Measurements from ENCODE around the gene TSPAN9.

The TSPAN9 gene

GRCh38 chr12:3136641-3137267, 59.6 kb downstream of the TSPAN9 start:
- H3K9ac ChIP-seq (ENCODE audit: low read depth, low read length): no peak overlapping the region

GRCh38 chr12:3137268-3137781, 60.1 kb downstream of the TSPAN9 start:
- no peak overlapping the region for H3K9ac ChIP-seq (ENCODE audit: low read depth, low read length)
- H3K9me3 ChIP-seq (ENCODE audit: control insufficient read depth, insufficient read depth, low read length): no peaks in the 10 kb centered on the region
- no peaks in the 10 kb centered on the region for H3K36me3 ChIP-seq (ENCODE audit: insufficient read depth, low read length)
- H3K4me1 ChIP-seq (ENCODE audit: insufficient read depth, low read length): peaks cover 23% of the 10 kb centered on the region; the same call in 1 of the 2 replicates

More at GRCh38 chr12:3136641-3137267, 59.6 kb downstream of the TSPAN9 start:
- Histone ChIP-seq H3K36me3 (ENCODE audit: insufficient read depth, low read length) (no peaks in the 10 kb centered on the region), H3K9me3 (ENCODE audit: control insufficient read depth, insufficient read depth, low read length) (no peaks in the 10 kb centered on the region), H3K4me1 (ENCODE audit: insufficient read depth, low read length) (peaks cover 23% of the 10 kb centered on the region; the same call in 1 of the 2 replicates)

GRCh38 chr12:3137814-3138445, 60.8 kb downstream of the TSPAN9 start:
- H3K9ac ChIP-seq (ENCODE audit: low read depth, low read length): no peak overlapping the region
- H3K36me3 ChIP-seq (ENCODE audit: insufficient read depth, low read length): no peaks in the 10 kb centered on the region
- no peaks in the 10 kb centered on the region for H3K9me3 ChIP-seq (ENCODE audit: control insufficient read depth, insufficient read depth, low read length)
- peaks cover 23% of the 10 kb centered on the region; the same call in 1 of the 2 replicates for H3K4me1 ChIP-seq (ENCODE audit: insufficient read depth, low read length)

GRCh38 chr12:3138941-3139511, 61.8 kb downstream of the TSPAN9 start:
- H3K4me1 ChIP-seq (ENCODE audit: insufficient read depth, low read length): peaks cover 23% of the 10 kb centered on the region; the same call in 1 of the 2 replicates
- H3K36me3 ChIP-seq (ENCODE audit: insufficient read depth, low read length): no peaks in the 10 kb centered on the region
- H3K9ac ChIP-seq (ENCODE audit: low read depth, low read length): no peak overlapping the region
- no peaks in the 10 kb centered on the region for H3K9me3 ChIP-seq (ENCODE audit: control insufficient read depth, insufficient read depth, low read length)

GRCh38 chr12:3139760-3140159, 62.6 kb downstream of the TSPAN9 start:
- Histone ChIP-seq H3K36me3 (ENCODE audit: insufficient read depth, low read length) (no peaks in the 10 kb centered on the region), H3K4me1 (ENCODE audit: insufficient read depth, low read length) (peaks cover 23% of the 10 kb centered on the region; the same call in 1 of the 2 replicates), H3K9ac (ENCODE audit: low read depth, low read length) (no peak overlapping the region)

GRCh38 chr12:3140284-3140683, 63.1 kb downstream of the TSPAN9 start:
- peaks cover 23% of the 10 kb centered on the region; the same call in 1 of the 2 replicates for H3K4me1 ChIP-seq (ENCODE audit: insufficient read depth, low read length)
- no peak overlapping the region for H3K9ac ChIP-seq (ENCODE audit: low read depth, low read length)
- no peaks in the 10 kb centered on the region for H3K36me3 ChIP-seq (ENCODE audit: insufficient read depth, low read length)
- H3K9me3 ChIP-seq (ENCODE audit: control insufficient read depth, insufficient read depth, low read length): no peaks in the 10 kb centered on the region

More at GRCh38 chr12:3139760-3140159, 62.6 kb downstream of the TSPAN9 start:
- no peaks in the 10 kb centered on the region for H3K9me3 ChIP-seq (ENCODE audit: control insufficient read depth, insufficient read depth, low read length)

- Histone ChIP-seq H3K9me3 (ENCODE audit: control insufficient read depth, insufficient read depth, low read length) (no peaks in the 10 kb centered on the region), H3K36me3 (ENCODE audit: insufficient read depth, low read length) (no peaks in the 10 kb centered on the region), H3K4me1 (ENCODE audit: insufficient read depth, low read length) (peaks cover 23% of the 10 kb centered on the region; the same call in 1 of the 2 replicates), H3K9ac (ENCODE audit: low read depth, low read length) (no peak overlapping the region)
Measured at GRCh38 chr12:3141339-3142321, 64.5 kb downstream of the TSPAN9 start.

- Histone ChIP-seq H3K36me3 (ENCODE audit: insufficient read depth, low read length) (no peaks in the 10 kb centered on the region), H3K9me3 (ENCODE audit: control insufficient read depth, insufficient read depth, low read length) (no peaks in the 10 kb centered on the region), H3K4me1 (ENCODE audit: insufficient read depth, low read length) (peaks cover 16% of the 10 kb centered on the region; the same call in 1 of the 2 replicates), H3K9ac (ENCODE audit: low read depth, low read length) (no peak overlapping the region)
Measured at GRCh38 chr12:3142386-3142785, 65.2 kb downstream of the TSPAN9 start.

- H3K4me1 ChIP-seq (ENCODE audit: insufficient read depth, low read length): peaks cover 6% of the 10 kb centered on the region; the same call in 1 of the 2 replicates
Measured at GRCh38 chr12:3144495-3144894, 67.3 kb downstream of the TSPAN9 start.

GRCh38 chr12:3145033-3145432, 67.9 kb downstream of the TSPAN9 start:
- H3K9me3 ChIP-seq (ENCODE audit: control insufficient read depth, insufficient read depth, low read length): no peaks in the 10 kb centered on the region
- H3K4me1 ChIP-seq (ENCODE audit: insufficient read depth, low read length): peaks cover 6% of the 10 kb centered on the region; the same call in 1 of the 2 replicates
- no peaks in the 10 kb centered on the region for H3K36me3 ChIP-seq (ENCODE audit: insufficient read depth, low read length)
- H3K9ac ChIP-seq (ENCODE audit: low read depth, low read length): no peak overlapping the region

More at GRCh38 chr12:3144495-3144894, 67.3 kb downstream of the TSPAN9 start:
- H3K9me3 ChIP-seq (ENCODE audit: control insufficient read depth, insufficient read depth, low read length): no peaks in the 10 kb centered on the region
- H3K36me3 ChIP-seq (ENCODE audit: insufficient read depth, low read length): no peaks in the 10 kb centered on the region
- no peak overlapping the region for H3K9ac ChIP-seq (ENCODE audit: low read depth, low read length)

- Histone ChIP-seq H3K9ac (ENCODE audit: low read depth, low read length) (no peak overlapping the region), H3K36me3 (ENCODE audit: insufficient read depth, low read length) (no peaks in the 10 kb centered on the region), H3K9me3 (ENCODE audit: control insufficient read depth, insufficient read depth, low read length) (no peaks in the 10 kb centered on the region), H3K4me1 (ENCODE audit: insufficient read depth, low read length) (peaks cover 13% of the 10 kb centered on the region)
Measured at GRCh38 chr12:3145546-3146310, 68.5 kb downstream of the TSPAN9 start.

GRCh38 chr12:3147260-3147659, 70.1 kb downstream of the TSPAN9 start:
- H3K9me3 ChIP-seq (ENCODE audit: control insufficient read depth, insufficient read depth, low read length): no peaks in the 10 kb centered on the region
- peaks cover 25% of the 10 kb centered on the region for H3K4me1 ChIP-seq (ENCODE audit: insufficient read depth, low read length)
- H3K36me3 ChIP-seq (ENCODE audit: insufficient read depth, low read length): no peaks in the 10 kb centered on the region
- H3K9ac ChIP-seq (ENCODE audit: low read depth, low read length): no peak overlapping the region

GRCh38 chr12:3148366-3149000, 71.3 kb downstream of the TSPAN9 start:
- Histone ChIP-seq H3K9ac (ENCODE audit: low read depth, low read length) (no peak overlapping the region), H3K36me3 (ENCODE audit: insufficient read depth, low read length) (no peaks in the 10 kb centered on the region), H3K9me3 (ENCODE audit: control insufficient read depth, insufficient read depth, low read length) (no peaks in the 10 kb centered on the region), H3K4me1 (ENCODE audit: insufficient read depth, low read length) (peaks cover 26% of the 10 kb centered on the region)

Measured in ES-I3 (cell line).